ENCODE data around the gene RNF222. TPM values are rescaled to one million over a fixed set of nuclear protein-coding genes. Genes with fewer than 3 reads are reported as not detected.
A peak's percentile ranks its signal among the peaks of the same experiment; 100 is the strongest.

The RNF222 gene
- total RNA-seq, 1 donor from 2014 or later, result not detected

DNA sequence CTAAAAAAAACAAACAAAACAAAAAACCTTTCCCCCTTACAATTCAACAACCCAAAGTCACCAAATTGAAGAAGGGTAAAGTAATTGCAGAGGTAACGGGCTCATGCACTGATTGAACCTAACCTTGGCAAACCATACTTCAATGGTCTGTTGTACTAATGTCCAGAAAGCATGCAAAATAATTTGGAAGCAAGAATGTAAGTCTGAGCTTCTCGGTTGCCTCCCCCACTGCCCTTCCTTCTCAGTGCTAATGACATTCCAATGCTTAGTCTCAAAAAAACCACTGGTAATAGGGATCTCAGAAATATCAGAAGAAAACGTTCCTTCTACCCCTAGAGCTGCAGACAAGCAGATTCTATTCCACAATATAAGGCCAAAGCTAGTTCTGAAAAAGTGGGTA lies 36.9 kb downstream of the RNF222 start:
- H3K4me1 Mint-ChIP-seq (ENCODE audit: low read depth, unreplicated experiment), result peaks cover 39% of the 10 kb centered on the region
- H3K27ac Mint-ChIP-seq (ENCODE audit: unreplicated experiment), result peak overlapping the region; percentile 94
- Histone ChIP-seq H3K79me2 (ENCODE audit: insufficient read depth, low read length) (no peaks in the 10 kb centered on the region), H3K27ac (ENCODE audit: low read depth, low read length) (no peak overlapping the region), H3K4me2 (ENCODE audit: low read length) (peak overlapping the region; percentile 0), H3K4me1 (ENCODE audit: insufficient read depth, low read length) (peaks cover 10% of the 10 kb centered on the region), H3K27me3 (ENCODE audit: insufficient read depth, low read length) (no peaks in the 10 kb centered on the region), H2AFZ (ENCODE audit: low read depth, low read length) (no peak overlapping the region), H3K9ac (ENCODE audit: low read length) (no peak overlapping the region), H4K20me1 (ENCODE audit: insufficient read depth, low read length) (no peaks in the 10 kb centered on the region), H3K4me3 (ENCODE audit: insufficient read depth, low read depth, low read length) (no peak overlapping the region), H3K9me3 (ENCODE audit: insufficient read depth, low read depth, low read length) (no peaks in the 10 kb centered on the region), H3K36me3 (ENCODE audit: insufficient read depth, low read length) (no peaks in the 10 kb centered on the region)
- peak overlapping the region; percentile 1 for H3K4me3 Mint-ChIP-seq (ENCODE audit: unreplicated experiment)
- no peaks in the 10 kb centered on the region for H3K36me3 Mint-ChIP-seq (ENCODE audit: low read depth, unreplicated experiment)
- TF ChIP-seq EZH2 (IDR thresholded peaks at IDR 0.05; ENCODE audit: insufficient read depth, low read length), result no peak
- TF ChIP-seq, protein P1, sequence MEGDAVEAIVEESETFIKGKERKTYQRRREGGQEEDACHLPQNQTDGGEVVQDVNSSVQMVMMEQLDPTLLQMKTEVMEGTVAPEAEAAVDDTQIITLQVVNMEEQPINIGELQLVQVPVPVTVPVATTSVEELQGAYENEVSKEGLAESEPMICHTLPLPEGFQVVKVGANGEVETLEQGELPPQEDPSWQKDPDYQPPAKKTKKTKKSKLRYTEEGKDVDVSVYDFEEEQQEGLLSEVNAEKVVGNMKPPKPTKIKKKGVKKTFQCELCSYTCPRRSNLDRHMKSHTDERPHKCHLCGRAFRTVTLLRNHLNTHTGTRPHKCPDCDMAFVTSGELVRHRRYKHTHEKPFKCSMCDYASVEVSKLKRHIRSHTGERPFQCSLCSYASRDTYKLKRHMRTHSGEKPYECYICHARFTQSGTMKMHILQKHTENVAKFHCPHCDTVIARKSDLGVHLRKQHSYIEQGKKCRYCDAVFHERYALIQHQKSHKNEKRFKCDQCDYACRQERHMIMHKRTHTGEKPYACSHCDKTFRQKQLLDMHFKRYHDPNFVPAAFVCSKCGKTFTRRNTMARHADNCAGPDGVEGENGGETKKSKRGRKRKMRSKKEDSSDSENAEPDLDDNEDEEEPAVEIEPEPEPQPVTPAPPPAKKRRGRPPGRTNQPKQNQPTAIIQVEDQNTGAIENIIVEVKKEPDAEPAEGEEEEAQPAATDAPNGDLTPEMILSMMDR (IDR thresholded peaks at IDR 0.05; ENCODE audit: insufficient read depth, low read depth, low read length), result no peak
- DNase-seq (ENCODE audit: low read depth) (no peak), FAIRE-seq (no peak)
- H3K27me3 Mint-ChIP-seq (ENCODE audit: low read depth, unreplicated experiment), result no peaks in the 10 kb centered on the region
- no peaks in the 10 kb centered on the region for H3K9me3 Mint-ChIP-seq (ENCODE audit: unreplicated experiment)

DNA sequence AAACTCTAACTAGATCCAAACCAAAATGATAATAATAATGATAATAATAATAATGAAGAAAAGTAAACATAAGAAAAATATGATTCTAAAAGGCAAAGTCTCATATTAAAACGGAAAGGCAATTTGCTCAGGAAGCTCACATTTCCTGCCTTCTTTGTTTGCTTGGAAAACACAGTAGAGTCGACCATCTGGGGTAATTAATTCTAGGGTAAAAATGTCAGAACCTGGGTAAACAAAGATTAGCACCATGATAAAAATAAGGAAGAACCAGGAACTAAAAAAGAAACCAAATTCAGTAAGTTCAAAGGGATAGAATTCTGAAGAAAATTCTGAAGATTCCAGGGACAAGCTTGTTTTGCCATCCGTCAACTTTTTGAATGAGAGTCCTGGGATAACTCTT lies 37.4 kb downstream of the RNF222 start:
- peak overlapping the region; percentile 62 for H3K4me2 ChIP-seq (ENCODE audit: low read length)
- no peaks in the 10 kb centered on the region for H3K79me2 ChIP-seq (ENCODE audit: insufficient read depth, low read length)
- H3K9me3 Mint-ChIP-seq (ENCODE audit: unreplicated experiment), result no peaks in the 10 kb centered on the region
- no peak overlapping the region for H3K9ac ChIP-seq (ENCODE audit: low read length)
- no peaks in the 10 kb centered on the region for H4K20me1 ChIP-seq (ENCODE audit: insufficient read depth, low read length)
- TF ChIP-seq EZH2 (IDR thresholded peaks at IDR 0.05; ENCODE audit: insufficient read depth, low read length), result no peak
- TF ChIP-seq, protein P1 (IDR thresholded peaks at IDR 0.05; ENCODE audit: insufficient read depth, low read depth, low read length), result no peak
- FAIRE-seq, result no peak
- H3K36me3 Mint-ChIP-seq (ENCODE audit: low read depth, unreplicated experiment), result no peaks in the 10 kb centered on the region
- no peaks in the 10 kb centered on the region for H3K27me3 ChIP-seq (ENCODE audit: insufficient read depth, low read length)
- DNase-seq (ENCODE audit: low read depth), result no peak
- no peak overlapping the region for H2AFZ ChIP-seq (ENCODE audit: low read depth, low read length)
- peak overlapping the region; percentile 94 for H3K27ac Mint-ChIP-seq (ENCODE audit: unreplicated experiment)
- peaks cover 6% of the 10 kb centered on the region for H3K4me1 ChIP-seq (ENCODE audit: insufficient read depth, low read length)
- no peaks in the 10 kb centered on the region for H3K36me3 ChIP-seq (ENCODE audit: insufficient read depth, low read length)
- H3K4me3 Mint-ChIP-seq (ENCODE audit: unreplicated experiment), result no peak overlapping the region
- H3K27ac ChIP-seq (ENCODE audit: low read depth, low read length), result no peak overlapping the region
- no peak overlapping the region for H3K4me3 ChIP-seq (ENCODE audit: insufficient read depth, low read depth, low read length)
- H3K9me3 ChIP-seq (ENCODE audit: insufficient read depth, low read depth, low read length), result no peaks in the 10 kb centered on the region
- no peaks in the 10 kb centered on the region for H3K27me3 Mint-ChIP-seq (ENCODE audit: low read depth, unreplicated experiment)
- peaks cover 34% of the 10 kb centered on the region for H3K4me1 Mint-ChIP-seq (ENCODE audit: low read depth, unreplicated experiment)

DNA sequence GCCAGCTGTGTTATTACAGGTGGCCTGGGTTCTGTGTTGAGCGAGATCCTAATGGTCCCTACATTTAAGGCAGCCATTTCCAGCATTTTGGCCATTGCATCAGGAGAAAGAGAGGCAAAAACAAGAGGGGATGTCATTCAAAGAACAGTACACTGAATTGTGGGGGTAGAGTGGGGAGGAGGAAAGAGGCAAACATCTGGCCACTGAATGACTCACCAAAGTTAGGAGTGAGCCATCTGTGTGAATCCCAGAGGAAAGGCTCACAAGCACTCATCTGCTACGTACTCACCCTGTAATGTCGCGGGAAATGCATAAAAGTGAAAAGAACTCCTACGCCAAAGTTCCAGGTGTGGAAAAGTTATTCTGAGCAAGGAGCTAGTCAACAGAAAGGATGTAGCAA lies 37.9 kb downstream of the RNF222 start:
- Histone ChIP-seq H3K4me2 (ENCODE audit: low read length) (peak overlapping the region; percentile 62), H2AFZ (ENCODE audit: low read depth, low read length) (no peak overlapping the region), H3K36me3 (ENCODE audit: insufficient read depth, low read length) (no peaks in the 10 kb centered on the region), H3K9ac (ENCODE audit: low read length) (no peak overlapping the region), H3K79me2 (ENCODE audit: insufficient read depth, low read length) (no peaks in the 10 kb centered on the region), H3K27me3 (ENCODE audit: insufficient read depth, low read length) (no peaks in the 10 kb centered on the region), H3K27ac (ENCODE audit: low read depth, low read length) (no peak overlapping the region), H3K4me3 (ENCODE audit: insufficient read depth, low read depth, low read length) (no peak overlapping the region), H4K20me1 (ENCODE audit: insufficient read depth, low read length) (no peaks in the 10 kb centered on the region), H3K9me3 (ENCODE audit: insufficient read depth, low read depth, low read length) (no peaks in the 10 kb centered on the region), H3K4me1 (ENCODE audit: insufficient read depth, low read length) (peaks cover 6% of the 10 kb centered on the region)
- peak overlapping the region; percentile 84 for H3K27ac Mint-ChIP-seq (ENCODE audit: unreplicated experiment)
- FAIRE-seq (peak; percentile 98), DNase-seq (ENCODE audit: low read depth) (peak; percentile 88)
- H3K4me3 Mint-ChIP-seq (ENCODE audit: unreplicated experiment), result peak overlapping the region; percentile 76
- no peaks in the 10 kb centered on the region for H3K36me3 Mint-ChIP-seq (ENCODE audit: low read depth, unreplicated experiment)
- TF ChIP-seq EZH2 (IDR thresholded peaks at IDR 0.05; ENCODE audit: insufficient read depth, low read length), result no peak
- TF ChIP-seq, protein P1 (IDR thresholded peaks at IDR 0.05; ENCODE audit: insufficient read depth, low read depth, low read length), result no peak
- H3K4me1 Mint-ChIP-seq (ENCODE audit: low read depth, unreplicated experiment), result peaks cover 31% of the 10 kb centered on the region
- no peaks in the 10 kb centered on the region for H3K27me3 Mint-ChIP-seq (ENCODE audit: low read depth, unreplicated experiment)
- H3K9me3 Mint-ChIP-seq (ENCODE audit: unreplicated experiment), result no peaks in the 10 kb centered on the region
